Measurements from ENCODE around the gene BCL11B.

Gene BCL11B

GRCh38 chr14:99129998-99130397 lies 142.0 kb downstream of the BCL11B start:
- DNase-seq = no peak

- DNase-seq = no peak
These were observed 142.7 kb downstream of the BCL11B start for GRCh38 chr14:99129211-99129696.

- DNase-seq = no peak
These were observed 143.8 kb downstream of the BCL11B start for GRCh38 chr14:99128185-99128584.

GRCh38 chr14:99127651-99128167 lies 144.3 kb downstream of the BCL11B start:
- no peak for DNase-seq

DNA sequence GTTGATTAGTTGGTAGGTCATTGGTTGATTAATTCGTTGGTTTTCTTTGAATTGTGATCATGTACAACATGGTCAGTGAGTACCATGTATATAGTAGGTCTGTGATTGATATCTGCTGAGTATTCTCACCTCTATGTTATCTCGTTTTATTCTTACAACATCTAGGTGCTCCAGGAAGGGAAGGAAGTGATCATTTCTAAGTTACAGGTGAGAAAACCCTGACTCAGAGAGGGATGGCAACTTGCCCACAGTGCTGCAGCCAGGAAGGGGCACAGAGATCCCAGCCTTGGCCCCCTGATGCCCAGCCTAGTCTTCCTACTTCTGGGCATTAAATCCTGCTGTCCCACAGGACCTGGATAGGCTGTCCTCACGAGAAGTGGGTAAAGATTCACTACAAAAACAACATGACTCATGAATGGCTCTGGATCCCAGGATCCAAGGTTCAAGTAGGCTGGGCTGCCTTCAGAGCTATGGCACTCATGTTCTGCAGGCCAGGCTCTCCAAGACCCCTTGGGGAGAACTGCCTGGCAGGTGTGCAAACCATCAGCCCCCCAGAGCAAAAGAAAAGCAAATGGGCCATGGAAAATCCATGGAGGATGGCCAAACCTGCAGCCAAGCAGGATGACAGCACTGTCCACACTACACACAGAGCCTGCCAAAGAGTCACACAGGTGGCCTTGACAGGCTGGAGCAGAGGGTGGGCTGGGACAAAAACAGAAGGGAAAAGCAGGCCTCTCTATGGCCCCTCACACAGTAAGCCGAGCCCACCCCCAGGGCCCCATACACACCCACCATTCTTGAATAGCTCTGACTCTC lies 146.2 kb downstream of the BCL11B start:
- DNase-seq = no peak

- no peak for DNase-seq
These were observed 146.9 kb downstream of the BCL11B start for GRCh38 chr14:99125113-99125512.

GRCh38 chr14:99124482-99125105 lies 147.4 kb downstream of the BCL11B start:
- DNase-seq = no peak

DNA sequence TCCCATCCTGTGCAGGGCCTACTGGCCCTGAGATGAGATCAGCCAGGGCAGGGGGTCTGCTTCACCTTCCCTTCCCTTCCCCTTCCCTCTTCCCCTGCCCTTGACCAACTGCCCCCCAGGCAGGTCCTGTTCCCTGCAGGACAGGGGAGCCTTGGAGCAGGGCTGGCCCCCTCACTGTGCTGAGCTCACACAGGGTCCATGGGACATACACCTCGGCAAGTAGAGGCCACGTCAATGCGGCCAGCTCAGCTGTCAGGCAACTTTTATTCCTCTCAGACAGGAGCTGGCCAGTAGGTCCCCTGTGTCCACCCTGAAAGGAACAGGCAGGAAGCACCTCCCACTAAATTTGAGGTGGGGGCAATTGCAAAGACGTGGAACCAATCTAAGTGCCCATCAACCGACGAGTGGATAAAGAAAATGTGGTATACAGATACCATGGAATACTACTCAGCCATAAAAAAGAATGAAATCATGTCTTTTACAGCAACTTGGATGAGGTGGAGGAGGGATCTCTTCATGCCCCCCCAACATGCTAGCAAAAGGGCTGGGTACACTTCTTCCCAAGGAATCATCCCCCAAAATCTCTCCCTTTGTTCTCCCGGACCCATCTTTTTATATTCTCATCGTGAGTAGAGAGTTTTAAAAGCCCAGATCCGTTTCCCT lies 148.7 kb downstream of the BCL11B start:
- DNase-seq = no peak

GRCh38 chr14:99122521-99123125 lies 149.4 kb downstream of the BCL11B start:
- DNase-seq = no peak

DNA sequence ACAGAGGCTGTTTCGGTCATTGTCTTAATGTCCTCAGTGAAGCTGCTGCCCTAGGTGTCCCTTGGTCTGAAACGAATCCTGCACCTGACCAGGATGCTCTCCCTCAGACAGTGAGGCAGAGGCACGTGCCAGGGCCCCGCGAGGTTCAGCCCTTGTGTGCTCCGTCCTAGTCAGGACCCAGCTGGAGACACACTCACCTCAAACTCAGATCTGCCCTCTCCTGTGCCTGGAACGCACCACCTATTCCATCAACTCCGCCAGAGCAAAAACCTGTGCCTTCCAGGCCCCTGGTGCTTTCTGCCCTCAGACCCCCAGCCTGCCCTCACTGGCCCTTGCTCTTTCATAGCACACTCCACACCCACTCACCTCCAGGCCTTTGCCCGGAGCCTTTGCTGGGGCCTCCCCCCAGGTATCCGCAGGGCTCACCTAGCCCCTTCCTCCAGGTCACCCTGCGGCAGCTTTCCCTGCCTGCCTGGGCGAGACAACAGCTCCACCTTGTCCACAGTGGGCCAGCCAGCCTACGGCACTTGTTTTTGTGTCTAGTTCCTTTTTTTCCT lies 150.6 kb downstream of the BCL11B start:
- no peak for DNase-seq

DNA sequence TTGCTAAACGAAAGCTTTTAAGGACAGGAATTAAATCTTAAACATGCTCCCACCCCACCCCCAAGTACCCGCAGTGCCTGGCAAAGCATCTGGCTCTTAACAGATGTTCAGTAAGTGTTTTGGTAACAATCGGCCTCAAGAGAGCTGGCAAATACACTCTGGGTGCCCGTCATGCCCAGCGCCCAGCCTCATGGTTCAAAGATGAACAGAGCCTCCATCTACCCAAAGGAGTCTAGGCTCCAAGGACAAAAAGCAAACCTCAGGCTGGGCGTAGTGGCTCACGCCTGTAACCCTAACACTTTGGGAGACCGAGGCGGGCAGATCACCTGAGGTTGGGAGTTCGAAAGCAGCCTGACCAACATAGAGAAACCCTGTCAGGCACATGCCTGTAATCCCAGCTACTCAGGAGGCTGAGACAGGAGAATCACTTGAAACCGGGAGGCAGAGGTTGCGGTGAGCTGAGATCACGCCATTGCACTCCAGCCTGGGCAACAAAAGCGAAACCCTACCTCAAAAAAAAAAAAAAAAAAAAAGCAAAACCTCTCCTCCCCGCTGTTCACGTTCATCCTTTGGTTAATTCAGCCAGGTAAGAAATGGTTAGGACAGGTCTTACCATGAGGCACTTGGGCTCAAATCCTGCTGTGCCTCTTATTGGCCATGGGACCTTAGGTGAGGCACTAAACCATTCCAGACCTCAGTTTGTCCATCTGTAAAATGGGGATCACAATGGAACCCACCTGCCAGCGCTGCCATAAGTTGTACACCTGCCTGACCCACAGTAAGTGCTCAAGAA lies 151.3 kb downstream of the BCL11B start:
- DNase-seq = no peak

DNA sequence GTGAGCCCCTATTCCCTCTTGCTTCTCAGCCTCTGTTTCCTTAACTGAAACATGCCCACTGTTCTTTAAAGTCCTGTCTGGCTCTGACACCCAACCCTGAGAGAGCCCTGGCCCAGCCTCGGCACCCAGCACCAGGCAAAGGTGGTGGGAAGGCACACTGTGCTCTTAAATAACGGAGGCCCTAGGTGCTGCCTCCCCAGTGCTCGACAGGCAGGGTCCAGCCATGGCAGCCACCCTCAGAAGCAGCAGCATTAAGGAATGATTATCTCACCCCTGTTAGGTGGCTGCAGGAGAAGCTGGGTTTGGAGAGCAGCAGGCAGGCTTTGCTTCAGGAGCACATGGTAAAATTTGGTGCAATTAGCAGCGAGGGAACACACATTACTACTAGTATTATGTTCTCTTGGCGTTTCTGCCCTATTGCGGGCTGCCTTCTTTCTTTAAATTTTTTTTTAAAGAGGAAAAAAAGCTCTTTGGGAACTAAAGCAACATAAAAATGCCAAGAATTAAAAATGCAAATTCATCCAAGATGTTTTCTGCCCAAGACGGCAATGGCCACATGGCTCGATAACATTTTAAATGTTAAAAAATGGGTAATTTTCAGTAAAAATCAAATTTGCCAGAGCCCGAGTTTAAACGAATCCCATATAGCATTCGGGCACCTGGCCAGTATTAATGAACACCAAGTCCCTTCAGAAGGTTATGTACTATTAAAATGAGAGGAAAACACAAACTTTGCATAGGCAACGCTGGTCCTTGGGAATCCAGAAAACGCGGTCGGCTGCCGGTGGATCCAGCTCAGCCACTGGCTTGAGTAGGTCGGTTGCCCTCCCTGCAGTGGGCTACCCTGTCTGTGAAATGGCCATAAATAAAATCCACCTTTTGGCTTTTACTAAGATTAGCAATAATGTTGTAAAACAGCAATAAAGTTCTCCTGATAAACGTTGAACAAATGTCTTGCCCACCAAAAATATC lies 152.2 kb downstream of the BCL11B start:
- DNase-seq = no peak

Data from MV-4-11 (cell line).